OCI-LY7 (cell line): ENCODE measurements around the gene PAK6. TPM values are rescaled to one million over a fixed set of nuclear protein-coding genes. Genes with fewer than 3 reads are reported as not detected.

Experiments
- BruUV-seq: library from RNA; stranded (reverse); fragments of 400-500 nt; replicated peaks from 2 replicates; lab custom pipeline; 2021; lab: Mats Ljungman, UMichigan
- CTCF ChIA-PET: fragments of 300-600 bp; sonication (Branson Sonifier 250); formaldehyde crosslinking; loops from one replicate; lab custom pipeline; 2022; ENCODE audit warnings: antibody characterized with exemption; ENCODE audit not compliant: unreplicated experiment; lab: Charles Lee
- POLR2A ChIA-PET: fragments of 300-600 bp; sonication (Branson Sonifier 250); formaldehyde crosslinking; loops from one replicate; lab custom pipeline; 2022; ENCODE audit warnings: antibody characterized with exemption; lab: Charles Lee
- DNase-seq: peaks from one replicate; pipeline ENCODE4 v3.0.0-alpha.2; 2015; ENCODE audit warnings: low spot score
- H2AFZ ChIP-seq: fragments of 200-600 bp; sonication (generic), shearing (Covaris generic); 2 replicates; pipeline ENCODE4 v1.6.1; 2014; ENCODE audit warnings: mild to moderate bottlenecking, antibody characterized with exemption, low read length, moderate library complexity
- H3K27ac ChIP-seq: fragments of 200-600 bp; sonication (generic); 2 replicates; pipeline ENCODE4 v1.5.1; 2014; ENCODE audit warnings: mixed run types, low read depth, mild to moderate bottlenecking, moderate library complexity, low read length, inconsistent platforms; ENCODE audit not compliant: poor library complexity, severe bottlenecking
- H3K36me3 ChIP-seq: fragments of 200-600 bp; sonication (generic); 2 replicates; pipeline ENCODE4 v1.6.1; 2014; ENCODE audit warnings: mild to moderate bottlenecking, antibody characterized with exemption, low read length, moderate library complexity, mixed read lengths; ENCODE audit not compliant: insufficient read depth
- H3K4me1 ChIP-seq: fragments of 200-600 bp; sonication (generic); 2 replicates; pipeline ENCODE4 v1.5.1; 2014; ENCODE audit warnings: mild to moderate bottlenecking, low read length; ENCODE audit not compliant: insufficient read depth, poor library complexity, severe bottlenecking
- H3K4me2 ChIP-seq: fragments of 200-600 bp; sonication (generic); 2 replicates; pipeline ENCODE4 v1.6.1; 2014; ENCODE audit warnings: mild to moderate bottlenecking, low read length
- H3K4me3 ChIP-seq: fragments of 200-600 bp; sonication (generic); 2 replicates; pipeline ENCODE4 v1.5.1; 2014; ENCODE audit warnings: mild to moderate bottlenecking, low read depth, low read length; ENCODE audit not compliant: poor library complexity, severe bottlenecking
- H3K79me2 ChIP-seq: fragments of 200-600 bp; sonication (generic); 2 replicates; pipeline ENCODE4 v1.6.1; 2016; ENCODE audit warnings: low read depth, mild to moderate bottlenecking, low read length, moderate library complexity, mixed read lengths; ENCODE audit not compliant: insufficient read depth
- H3K9me2 ChIP-seq: fragments of 200-600 bp; sonication (generic); 2 replicates; pipeline ENCODE4 v1.6.1; 2016; ENCODE audit warnings: mild to moderate bottlenecking, low read length, mixed read lengths; ENCODE audit not compliant: insufficient read depth
- H3K9me3 ChIP-seq: fragments of 200-600 bp; sonication (generic); 2 replicates; pipeline ENCODE4 v1.6.1; 2014; ENCODE audit warnings: mild to moderate bottlenecking, mixed run types, low read length, mixed read lengths
- H4K20me1 ChIP-seq: fragments of 200-600 bp; sonication (generic); 2 replicates; pipeline ENCODE4 v1.6.1; 2014; ENCODE audit warnings: mild to moderate bottlenecking, antibody characterized with exemption, low read length, moderate library complexity, mixed read lengths; ENCODE audit not compliant: insufficient read depth
- EZH2phosphoT487 ChIP-seq: fragments of 200-600 bp; sonication (generic); IDR thresholded peaks from 2 replicates; pipeline ENCODE4 v1.6.1; 2018; ENCODE audit warnings: low read depth, borderline replicate concordance, mild to moderate bottlenecking, mixed run types, antibody characterized with exemption, low read length, moderate library complexity, mixed read lengths
- intact Hi-C: fragments of 100-400 bp; cut with micrococcal nuclease; formaldehyde crosslinking; loops from one replicate; pipeline ENCODE4 v1.10.0; 2022; ENCODE audit not compliant: unreplicated experiment
- total RNA-seq, 2 experiments: library from RNA; depleted of rRNA in 1 of 2; stranded (reverse); fragments of >200 nt in 1 of 2; shearing (Covaris generic) in 1 of 2; gene quantifications; 2 replicates each; pipeline ENCODE4 v1.2.3, GENCODE V29; 2014 to 2022
- TF ChIP-seq, protein P1 (sequence below): fragments of 200-600 bp; sonication (generic); conservative IDR thresholded peaks from 2 replicates; pipeline ENCODE4 v1.5.1; 2014; ENCODE audit warnings: mild to moderate bottlenecking, antibody characterized with exemption, low read length, moderate library complexity, mixed read lengths

Gene PAK6
- total RNA-seq, 2 experiments from 2014 or later: 0.03 TPM; not detected in 1

DNA sequence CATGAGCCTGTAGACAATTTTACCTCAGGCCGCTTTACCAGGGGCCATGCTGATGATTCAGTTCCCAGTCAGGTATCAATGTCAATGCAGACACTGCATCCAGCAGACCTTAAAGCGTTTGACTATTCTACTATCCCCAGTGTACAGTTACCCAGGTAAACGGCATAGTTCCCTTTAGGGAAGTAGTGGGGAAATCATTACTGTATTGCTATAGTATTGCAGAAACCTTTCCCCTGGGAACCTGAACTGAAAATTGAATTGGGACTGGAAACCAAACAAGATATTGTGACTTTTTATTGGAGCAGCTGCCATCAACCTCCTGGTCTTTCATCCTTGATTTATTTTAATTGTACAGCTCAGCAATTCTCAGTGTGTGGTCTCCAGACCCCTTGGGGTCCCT is 78.1 kb downstream of the PAK6 start:
- TF ChIP-seq EZH2phosphoT487: no peak
- TF ChIP-seq, protein P1, sequence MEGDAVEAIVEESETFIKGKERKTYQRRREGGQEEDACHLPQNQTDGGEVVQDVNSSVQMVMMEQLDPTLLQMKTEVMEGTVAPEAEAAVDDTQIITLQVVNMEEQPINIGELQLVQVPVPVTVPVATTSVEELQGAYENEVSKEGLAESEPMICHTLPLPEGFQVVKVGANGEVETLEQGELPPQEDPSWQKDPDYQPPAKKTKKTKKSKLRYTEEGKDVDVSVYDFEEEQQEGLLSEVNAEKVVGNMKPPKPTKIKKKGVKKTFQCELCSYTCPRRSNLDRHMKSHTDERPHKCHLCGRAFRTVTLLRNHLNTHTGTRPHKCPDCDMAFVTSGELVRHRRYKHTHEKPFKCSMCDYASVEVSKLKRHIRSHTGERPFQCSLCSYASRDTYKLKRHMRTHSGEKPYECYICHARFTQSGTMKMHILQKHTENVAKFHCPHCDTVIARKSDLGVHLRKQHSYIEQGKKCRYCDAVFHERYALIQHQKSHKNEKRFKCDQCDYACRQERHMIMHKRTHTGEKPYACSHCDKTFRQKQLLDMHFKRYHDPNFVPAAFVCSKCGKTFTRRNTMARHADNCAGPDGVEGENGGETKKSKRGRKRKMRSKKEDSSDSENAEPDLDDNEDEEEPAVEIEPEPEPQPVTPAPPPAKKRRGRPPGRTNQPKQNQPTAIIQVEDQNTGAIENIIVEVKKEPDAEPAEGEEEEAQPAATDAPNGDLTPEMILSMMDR: no peak
- H3K36me3 ChIP-seq: no peaks in the 10 kb centered on the region
- POLR2A ChIA-PET: interaction anchor here (0.6 kb wide), 1 partner anchor 689 kb away, joined by 6 read pairs; no protein-coding TSS in a partner anchor
- H3K4me1 ChIP-seq: no peaks in the 10 kb centered on the region
- H3K79me2 ChIP-seq: no peaks in the 10 kb centered on the region
- H4K20me1 ChIP-seq: no peaks in the 10 kb centered on the region
- DNase-seq: no peak
- no peak overlapping the region for H2AFZ ChIP-seq
- no peak overlapping the region for H3K27ac ChIP-seq
- no TSS peak for BruUV-seq
- CTCF ChIA-PET: interaction anchor here (0.5 kb wide), 1 partner anchor 12 kb away, joined by 3 read pairs; no protein-coding TSS in a partner anchor
- no peak overlapping the region for H3K4me2 ChIP-seq
- intact Hi-C loops: no loop called here
- H3K9me2 ChIP-seq: no peaks in the 10 kb centered on the region
- H3K4me3 ChIP-seq: no peak overlapping the region
- H3K9me3 ChIP-seq: no peaks in the 10 kb centered on the region

DNA sequence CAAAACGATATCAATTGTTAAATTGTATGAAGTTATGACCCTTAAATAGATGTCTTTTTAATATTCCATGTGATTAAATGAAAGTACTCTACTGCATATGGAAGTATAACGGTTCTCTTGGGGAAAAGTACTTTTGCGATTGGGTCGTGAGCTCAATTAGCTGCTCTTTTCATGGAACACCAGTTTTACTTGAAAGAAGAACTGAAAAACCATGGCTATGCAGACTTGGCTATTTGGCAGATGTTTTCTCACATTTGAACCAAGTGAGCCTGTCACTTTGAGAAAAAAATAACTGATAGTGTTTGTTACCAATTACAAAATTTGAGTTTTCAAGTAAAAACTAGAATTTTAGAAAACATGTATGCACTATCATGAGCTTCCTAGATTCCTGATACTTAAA is 78.7 kb downstream of the PAK6 start:
- Histone ChIP-seq H2AFZ (no peak overlapping the region), H3K27ac (no peak overlapping the region), H4K20me1 (no peaks in the 10 kb centered on the region), H3K4me2 (no peak overlapping the region), H3K79me2 (no peaks in the 10 kb centered on the region), H3K9me2 (no peaks in the 10 kb centered on the region), H3K4me3 (no peak overlapping the region), H3K9me3 (no peaks in the 10 kb centered on the region), H3K36me3 (no peaks in the 10 kb centered on the region), H3K4me1 (no peaks in the 10 kb centered on the region)
- no peak for TF ChIP-seq EZH2phosphoT487
- TF ChIP-seq, protein P1: no peak
- POLR2A ChIA-PET: interaction anchor here (0.6 to 0.9 kb wide), 2 partner anchors 16 to 688 kb away, joined by 3 to 6 read pairs; no protein-coding TSS in a partner anchor
- no peak for DNase-seq
- CTCF ChIA-PET: no interaction called here
- intact Hi-C loops: no loop called here
- BruUV-seq: no TSS peak

- intact Hi-C loops: loop anchor here (5.0 kb wide), 2 partner anchors 268 to 538 kb away; partner anchors contain the start of gene FSIP1
Observed at GRCh38 chr15:40320409-40320808, 81.5 kb downstream of the PAK6 start.

More at GRCh38 chr15:40320409-40320808, 81.5 kb downstream of the PAK6 start:
- H3K4me1 ChIP-seq: peaks cover 6% of the 10 kb centered on the region
- TF ChIP-seq, protein P1: no peak
- TF ChIP-seq EZH2phosphoT487: no peak
- no peaks in the 10 kb centered on the region for H3K9me3 ChIP-seq
- H3K36me3 ChIP-seq: no peaks in the 10 kb centered on the region
- no peak overlapping the region for H3K4me3 ChIP-seq
- CTCF ChIA-PET: interaction anchor here (0.8 to 1.4 kb wide), 2 partner anchors 14 to 18 kb away, joined by 3 to 5 read pairs; no protein-coding TSS in a partner anchor
- H3K9me2 ChIP-seq: no peaks in the 10 kb centered on the region
- no peaks in the 10 kb centered on the region for H3K79me2 ChIP-seq
- no peak for DNase-seq
- H4K20me1 ChIP-seq: no peaks in the 10 kb centered on the region
- no peak overlapping the region for H3K4me2 ChIP-seq
- POLR2A ChIA-PET: interaction anchor here (0.5 kb wide), 1 partner anchor 385 kb away, joined by 4 read pairs; no protein-coding TSS in a partner anchor
- H3K27ac ChIP-seq: no peak overlapping the region
- no TSS peak for BruUV-seq
- no peak overlapping the region for H2AFZ ChIP-seq
